A549 (cell line): ENCODE measurements around the gene ACKR1.

Experiments
- CTCF ChIP-seq: fragments of >200 bp; sonication (Bioruptor Twin); formaldehyde crosslinking; IDR thresholded peaks from 3 replicates; pipeline ENCODE4 v1.5.1; 2016
- E2F6 ChIP-seq: IDR thresholded peaks from 2 replicates; pipeline ENCODE4 v1.6.1; 2012; ENCODE audit warnings: low read depth, borderline replicate concordance
- EP300 ChIP-seq, 2 experiments: fragments of >200 bp; sonication (Bioruptor Twin); formaldehyde crosslinking; IDR thresholded peaks; 2 replicates in 1 of 2; 3 replicates in 1 of 2; pipeline ENCODE4 v1.6.1; 2016 to 2017
- MAX ChIP-seq: IDR thresholded peaks from 2 replicates; pipeline ENCODE4 v1.6.1; 2012
- RCOR1 ChIP-seq: fragments of 150-350 bp; IDR thresholded peaks from 2 replicates; pipeline ENCODE4 v1.6.1; 2014; ENCODE audit warnings: antibody characterized with exemption, low read length, low read depth
- REST ChIP-seq: fragments of 200-600 bp; sonication (generic); IDR thresholded peaks from 2 replicates; pipeline ENCODE4 v1.6.1; 2016; ENCODE audit warnings: antibody characterized with exemption, mild to moderate bottlenecking, moderate library complexity
- SMC3 ChIP-seq: fragments of >200 bp; sonication (Bioruptor Twin); formaldehyde crosslinking; IDR thresholded peaks from 3 replicates; pipeline ENCODE4 v1.6.1; 2018; ENCODE audit warnings: inconsistent platforms

GRCh38 chr1:159203610-159204009, 1.1 kb upstream of the ACKR1 start:
- no peak for TF ChIP-seq REST
- no peak for TF ChIP-seq E2F6
- TF ChIP-seq CTCF, result no peak
- TF ChIP-seq MAX, result no peak
- no peak for TF ChIP-seq RCOR1
- TF ChIP-seq SMC3, result no peak
- TF ChIP-seq EP300 (IDR thresholded peaks at IDR 0.05), result no peak
